ENCODE results near the gene DNLZ.

Gene DNLZ

DNA sequence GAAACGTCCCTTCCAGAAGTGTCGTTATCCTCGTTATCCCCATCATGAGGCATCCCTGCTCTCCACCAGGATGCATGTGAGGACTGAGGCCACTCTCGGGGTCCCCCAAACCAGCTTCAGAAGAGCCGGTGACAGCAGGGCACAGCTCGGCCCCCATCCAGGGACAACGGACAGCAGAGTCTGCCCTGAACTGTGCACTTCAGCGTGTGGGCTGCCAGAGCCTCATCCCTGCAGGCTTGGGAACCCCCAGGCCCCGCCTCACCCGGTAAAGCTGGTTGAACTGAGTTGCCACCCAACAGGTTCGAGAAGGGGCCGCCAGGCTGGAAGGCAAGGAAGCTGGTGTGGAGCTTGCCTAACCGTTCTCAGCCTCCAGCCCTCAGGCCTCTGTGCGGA, 10.6 kb upstream of the DNLZ start:
- DNase-seq = no peak

DNA sequence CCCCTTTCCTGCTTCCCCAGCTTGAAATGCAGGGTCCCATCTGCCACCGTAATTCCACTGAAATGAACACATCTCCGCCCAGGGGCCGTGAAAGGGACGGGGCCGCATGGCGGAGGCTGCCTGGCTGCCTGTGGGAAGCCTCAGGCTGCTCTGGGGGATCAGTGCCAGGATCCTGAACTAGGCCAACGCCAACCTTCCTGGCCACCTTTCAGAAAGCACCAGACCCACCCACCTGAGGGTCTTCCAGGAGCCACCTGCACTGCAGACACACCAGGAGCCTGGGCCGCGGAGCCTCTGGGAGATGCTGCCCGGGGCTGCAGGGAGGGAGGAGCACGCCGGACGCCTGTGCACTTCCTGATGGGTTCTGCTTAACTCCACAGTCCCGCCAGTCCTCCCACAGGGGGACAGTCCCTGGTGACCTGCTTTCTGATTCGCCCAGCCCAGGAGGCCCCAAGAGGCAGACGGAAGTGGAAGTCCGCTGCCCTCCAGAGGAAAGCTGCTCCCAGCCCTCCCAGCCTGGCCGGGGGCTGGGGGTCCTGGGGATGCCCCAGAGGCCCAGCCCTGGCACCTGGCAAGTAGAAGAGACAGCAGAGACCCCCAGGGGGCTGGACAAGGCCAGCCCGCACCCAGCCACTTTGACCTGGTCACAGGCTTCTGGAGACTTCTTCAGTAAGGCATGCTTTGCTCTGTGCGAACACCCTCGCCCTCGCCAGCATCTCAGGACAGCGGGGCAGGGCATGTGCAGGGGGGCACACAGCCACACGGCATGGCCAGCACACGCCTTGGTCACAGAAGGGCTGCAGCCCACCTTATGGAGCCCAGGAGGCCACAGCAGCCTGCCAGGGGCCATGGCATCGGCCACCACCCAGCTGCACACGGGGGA, 10.0 kb upstream of the DNLZ start, which contains the start of gene CARD9:
Gene CARD9 (minus strand): TSS at position 370 of the 883 bp plus-strand sequence. CDS start 1,591 bp downstream, outside the sequence.
- no peak for DNase-seq

DNA sequence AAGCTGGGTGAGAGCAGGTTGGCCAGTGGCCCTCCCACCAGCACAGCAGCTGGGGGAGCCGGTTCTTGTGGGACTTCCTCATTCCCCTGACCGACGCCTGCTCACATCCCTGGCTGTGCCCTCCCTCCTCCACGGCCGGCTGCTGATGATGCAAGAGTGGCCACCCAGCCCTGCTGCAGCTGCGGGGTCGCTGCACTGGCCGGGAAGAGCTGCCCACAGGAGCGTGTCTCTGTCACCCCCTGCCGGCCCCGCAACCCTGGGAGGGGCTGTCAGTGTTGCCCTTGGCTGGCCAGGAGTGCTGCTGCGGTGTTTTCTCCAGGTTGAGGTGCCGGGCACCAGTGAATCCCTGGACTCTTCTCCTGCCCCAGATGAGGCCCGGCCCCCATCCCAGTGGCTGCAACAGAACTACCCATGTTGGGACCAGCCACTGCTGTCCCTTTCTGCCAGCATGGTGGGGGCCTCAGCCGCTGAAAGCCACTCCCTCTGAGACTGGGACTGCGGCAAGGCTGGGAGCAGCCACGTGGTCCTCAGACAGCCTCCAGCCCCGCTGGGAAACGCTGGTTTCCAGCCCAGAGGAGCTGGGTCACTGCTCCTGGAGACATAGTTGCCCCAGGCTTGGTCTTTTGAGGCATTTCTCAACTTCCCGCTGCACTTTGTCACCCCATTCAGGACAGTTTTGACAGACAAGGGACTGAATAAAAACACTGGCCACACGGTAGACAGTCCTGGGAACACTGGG, 9.2 kb upstream of the DNLZ start:
- no peak for DNase-seq

DNA sequence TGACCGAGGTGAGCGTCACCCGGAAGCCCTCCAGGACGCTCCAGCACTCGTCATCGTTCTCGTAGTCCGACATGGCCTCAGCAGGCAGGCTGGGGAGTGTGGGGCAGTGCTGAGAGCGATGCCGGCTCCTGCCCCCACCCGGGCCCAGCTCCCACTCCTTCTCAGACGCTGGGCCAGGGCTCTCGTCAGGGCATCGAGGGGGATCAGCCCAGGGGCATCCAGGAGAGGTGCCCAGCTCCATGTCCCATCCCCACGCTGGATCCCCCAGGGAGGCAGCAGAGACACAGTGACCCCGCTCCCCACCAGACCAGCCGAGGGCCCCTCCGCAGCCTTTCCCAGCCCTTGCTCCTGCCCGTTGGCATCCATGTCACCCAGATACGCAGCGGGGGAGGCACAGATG, 8.5 kb upstream of the DNLZ start:
- DNase-seq = no peak

DNA sequence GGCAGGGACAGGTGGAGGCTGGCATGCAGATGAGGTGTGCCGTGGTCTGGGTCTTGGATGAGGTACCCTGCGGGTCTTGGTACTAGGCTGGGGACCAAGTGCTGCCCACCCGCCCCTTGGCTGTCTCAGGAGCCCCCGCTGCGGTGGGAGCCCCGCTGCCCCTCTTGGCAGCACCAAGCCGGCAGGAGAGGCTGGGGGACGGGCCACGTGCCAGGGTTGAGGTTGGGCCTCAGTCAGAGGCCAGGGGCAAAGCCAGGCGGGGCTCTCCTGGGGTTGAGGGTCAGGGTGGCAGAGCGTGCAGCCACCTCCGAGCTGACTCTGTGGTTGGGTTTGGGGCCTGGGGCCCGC, 8.0 kb upstream of the DNLZ start:
- no peak for DNase-seq

DNA sequence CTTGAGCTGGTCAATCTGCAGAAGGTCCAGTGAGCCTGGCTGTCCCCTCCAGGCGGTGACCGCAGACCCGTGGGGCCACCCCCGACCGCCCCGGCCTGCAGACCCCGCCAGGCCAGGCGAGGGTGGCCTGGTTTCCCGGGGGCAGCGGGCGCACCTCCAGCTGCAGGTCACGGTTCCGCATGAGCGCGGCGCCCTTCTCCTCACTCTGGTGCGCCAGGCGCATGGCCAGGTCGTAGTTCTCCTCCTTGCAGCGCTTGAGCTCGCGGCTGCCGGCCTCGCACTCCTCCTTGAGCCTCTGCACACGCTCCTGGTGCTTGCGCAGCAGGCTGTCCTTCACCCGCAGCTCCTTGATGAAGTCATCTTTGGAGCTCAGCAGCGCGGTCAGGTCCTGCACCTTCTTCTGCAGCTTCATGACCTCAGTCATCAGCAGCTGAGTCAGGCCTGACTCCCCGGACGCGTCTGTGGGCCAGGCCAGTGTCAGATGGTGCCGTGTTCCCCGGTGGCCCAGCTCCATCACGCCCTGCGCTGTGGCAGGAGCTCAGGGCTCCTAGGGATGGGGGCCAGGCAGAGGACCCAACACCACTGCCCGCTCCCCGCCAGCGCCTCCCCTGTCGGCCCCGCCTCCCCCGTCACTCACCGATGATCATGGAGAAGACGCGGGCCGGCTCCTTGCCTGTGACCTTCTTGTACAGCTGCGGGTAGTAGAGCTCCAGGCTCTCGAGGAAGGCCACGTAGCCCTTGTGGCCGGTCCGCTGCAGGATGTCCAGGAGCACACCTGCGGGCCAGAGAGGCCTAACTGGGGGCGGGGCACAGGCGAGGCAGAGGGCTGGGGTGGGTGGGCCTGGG, 7.4 kb upstream of the DNLZ start:
- no peak for DNase-seq

DNA sequence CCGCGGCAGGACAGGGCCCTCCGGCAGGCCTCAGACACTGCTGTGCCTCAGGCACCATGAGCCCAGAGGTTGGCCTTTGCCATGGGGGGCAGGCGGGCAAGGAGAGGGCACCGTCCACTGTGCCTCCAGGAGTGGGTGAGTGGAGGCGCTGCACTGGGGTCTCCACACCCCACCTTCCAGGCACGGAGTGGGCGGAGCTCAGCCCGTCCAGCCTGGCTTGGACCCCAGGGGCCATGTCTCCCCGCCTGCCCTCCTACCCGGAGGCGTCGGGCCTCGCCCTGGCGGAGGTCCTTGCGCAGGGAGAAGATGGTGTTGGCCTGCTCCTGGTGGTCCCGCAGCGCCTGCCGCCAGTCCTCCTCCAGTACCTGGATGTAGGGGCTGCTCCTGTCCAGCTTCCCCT, 6.5 kb upstream of the DNLZ start:
- no peak for DNase-seq

DNA sequence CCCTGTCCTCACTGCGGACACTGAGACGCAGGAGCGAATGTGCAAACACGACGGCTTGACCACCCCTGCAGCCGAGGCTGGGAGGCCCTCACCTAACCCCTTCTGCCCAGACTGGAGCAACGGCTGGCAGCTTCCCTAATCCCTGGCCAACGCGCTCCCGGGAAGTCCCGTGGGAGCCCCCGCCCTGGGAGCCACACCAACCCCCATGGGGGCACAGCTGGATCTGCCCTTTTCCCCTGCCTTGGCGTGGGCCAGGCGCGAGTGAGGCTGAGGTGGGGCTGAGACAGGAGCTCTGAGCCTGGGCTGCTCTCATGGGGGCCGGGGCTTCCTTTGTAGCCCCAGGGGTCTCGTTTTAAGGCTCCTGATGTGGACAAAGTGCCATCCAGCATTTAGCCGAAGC, 4.6 kb upstream of the DNLZ start:
- no peak for DNase-seq

DNA sequence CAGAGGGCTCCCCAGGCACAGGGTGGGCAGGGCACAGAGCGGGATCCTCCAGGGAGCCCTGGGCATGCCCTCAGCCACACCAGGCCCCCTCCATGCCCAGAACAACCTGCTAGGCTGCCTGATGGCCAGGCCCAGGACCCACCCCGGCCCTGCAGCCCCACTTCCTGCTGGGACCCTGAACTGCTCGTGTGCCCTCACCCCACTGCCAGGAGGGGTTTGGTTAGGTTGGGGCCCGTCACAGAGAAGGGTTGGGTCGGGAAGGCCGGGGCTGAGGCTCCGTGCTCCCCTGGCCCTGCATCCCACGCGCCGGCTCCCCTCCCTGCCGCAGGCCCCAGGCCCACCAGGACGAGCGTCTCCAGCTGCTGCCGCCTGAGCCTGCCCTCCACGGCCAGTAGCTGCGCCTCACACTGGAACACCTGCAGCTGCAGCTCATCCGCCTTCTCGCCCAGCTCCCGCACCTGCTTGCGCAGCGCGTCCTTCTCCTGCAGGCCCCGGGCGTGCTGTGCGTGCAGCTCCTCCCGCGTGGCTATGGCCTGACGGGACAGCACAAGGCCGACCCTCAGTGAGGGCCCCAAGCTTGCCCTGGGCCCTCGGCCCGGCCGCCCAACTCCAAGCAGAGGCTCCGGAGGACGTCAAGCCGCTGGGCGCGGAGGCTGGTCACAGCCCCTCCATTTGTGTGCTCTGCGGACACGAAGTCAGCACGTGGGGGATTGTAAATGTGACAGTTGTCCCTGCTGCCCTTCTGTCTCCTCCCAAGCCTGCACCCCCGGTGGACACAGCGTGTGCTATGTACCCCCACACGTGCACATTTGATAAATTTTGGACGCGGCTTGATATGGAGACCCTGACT, 4.0 kb upstream of the DNLZ start:
- DNase-seq = no peak

DNA sequence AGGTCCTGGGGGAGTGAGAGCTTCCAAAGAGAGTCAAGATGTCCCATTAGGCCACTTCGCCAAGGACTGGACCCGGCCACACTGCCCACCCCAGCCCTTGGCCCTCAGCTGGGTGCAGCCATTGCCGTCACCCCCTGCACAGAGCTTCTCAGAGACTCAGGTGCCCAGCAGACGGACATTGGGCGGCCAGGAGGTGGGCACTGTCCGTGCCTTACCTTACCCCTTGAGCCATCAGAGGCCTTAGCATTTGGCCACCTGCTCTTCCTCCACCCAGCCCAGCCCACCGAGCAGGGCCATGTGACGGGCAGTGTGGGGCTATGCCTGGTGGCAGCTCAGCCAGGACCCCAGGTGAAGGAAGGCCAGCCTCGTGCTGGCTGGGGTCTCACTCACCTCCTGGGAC, 3.3 kb upstream of the DNLZ start:
- no peak for DNase-seq

DNA sequence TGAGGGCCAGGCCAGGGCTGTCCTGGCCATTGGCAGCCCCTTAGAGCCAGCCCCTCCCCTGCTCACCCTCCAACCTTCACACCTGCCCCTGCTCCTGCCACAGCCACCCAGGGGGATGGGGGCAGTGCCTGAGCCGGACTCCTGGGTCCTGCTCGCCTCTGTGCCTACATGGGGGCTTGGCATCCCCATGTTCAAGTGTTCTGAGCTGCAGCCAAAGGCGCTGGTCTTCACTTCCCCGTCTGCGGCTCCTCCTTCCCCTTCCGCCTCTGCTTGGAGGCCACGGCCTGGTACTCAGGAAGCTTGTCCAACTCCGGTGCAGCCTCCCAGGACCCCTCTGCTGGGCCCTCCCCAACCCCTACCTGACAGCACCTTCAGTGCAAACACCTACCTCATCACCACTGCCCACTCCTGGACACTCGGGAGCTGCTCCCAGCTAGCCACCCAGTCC, 2.3 kb upstream of the DNLZ start:
- DNase-seq = no peak

DNA sequence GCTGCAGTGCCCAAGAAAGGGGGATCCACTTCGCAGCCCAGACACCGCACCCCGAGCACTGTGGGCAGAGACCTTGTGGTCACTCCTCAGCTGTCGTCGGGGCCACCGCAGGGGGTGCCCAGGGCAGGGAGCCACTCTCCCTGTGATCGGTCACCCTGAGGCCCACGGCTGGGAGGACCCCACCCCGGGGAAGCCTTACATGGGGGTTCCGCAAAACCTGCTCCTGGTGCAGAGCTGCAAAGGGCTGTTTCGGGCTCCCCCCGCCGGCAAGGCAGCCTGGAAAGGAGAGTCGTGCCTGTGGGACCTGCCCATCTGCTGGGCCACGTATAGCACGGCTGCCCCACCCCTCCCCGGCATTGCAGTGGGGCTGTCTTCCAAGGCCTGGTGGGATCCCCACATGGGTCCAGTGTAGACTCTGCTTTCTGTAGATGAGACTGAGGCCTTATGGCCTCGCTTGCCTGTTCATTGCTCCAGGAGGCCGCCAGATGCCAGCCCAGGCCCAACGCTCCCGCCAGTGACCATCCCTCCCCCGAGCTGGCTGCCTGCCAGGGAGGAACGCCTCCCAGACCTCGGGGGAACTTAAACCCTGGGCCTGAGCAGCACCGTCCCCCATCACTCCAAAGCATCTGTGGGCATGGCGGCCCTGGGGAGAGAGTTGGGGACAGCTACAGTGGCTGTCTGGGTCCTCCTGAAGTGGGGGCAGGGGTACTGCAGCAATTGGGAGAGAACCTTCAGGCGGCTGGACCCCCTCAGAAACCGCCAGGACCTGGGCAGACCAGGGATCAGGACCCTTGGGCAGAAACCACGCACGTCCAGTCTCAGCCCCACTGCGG, 1.6 kb upstream of the DNLZ start:
- no peak for DNase-seq

DNA sequence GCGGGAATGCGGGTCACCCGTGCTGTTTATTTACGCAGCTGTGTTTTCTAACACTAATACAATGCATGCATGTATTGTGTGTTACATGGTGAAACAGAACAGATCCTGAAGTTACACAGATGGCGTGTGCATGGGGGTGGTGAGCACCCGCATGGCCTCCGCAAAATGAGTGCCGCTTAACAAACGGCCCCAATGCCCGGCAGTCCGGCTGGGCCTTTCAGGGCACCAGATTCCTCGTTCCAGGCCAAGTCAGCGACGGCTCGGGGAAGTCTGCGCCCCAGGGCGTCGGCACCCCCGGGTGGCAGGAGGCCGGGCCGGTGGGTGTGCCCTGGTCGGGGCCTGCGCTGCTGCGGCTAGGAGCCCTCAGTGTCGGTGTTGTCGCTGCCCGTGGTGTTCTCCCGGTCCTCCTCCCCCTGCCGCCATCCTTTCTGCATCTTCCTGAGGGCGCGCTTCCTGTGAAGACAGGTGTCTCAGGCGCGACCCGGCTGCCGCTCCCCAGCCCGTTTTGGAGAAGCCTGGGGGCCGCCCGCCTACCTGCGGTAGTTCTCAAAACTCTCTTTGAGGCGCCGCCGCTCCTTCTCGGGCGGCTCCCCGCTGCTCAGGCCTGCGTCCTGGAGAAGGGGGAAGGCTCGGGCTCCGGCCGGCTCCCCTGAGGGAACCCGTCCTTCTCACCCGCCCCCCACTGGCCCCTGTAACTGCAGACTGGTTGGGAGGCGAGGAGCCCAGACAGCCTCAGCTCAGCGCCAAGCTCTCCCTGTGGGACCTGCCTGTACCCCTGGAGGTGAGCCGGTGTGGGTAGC, 605 bp upstream of the DNLZ start:
- DNase-seq = no peak

DNA sequence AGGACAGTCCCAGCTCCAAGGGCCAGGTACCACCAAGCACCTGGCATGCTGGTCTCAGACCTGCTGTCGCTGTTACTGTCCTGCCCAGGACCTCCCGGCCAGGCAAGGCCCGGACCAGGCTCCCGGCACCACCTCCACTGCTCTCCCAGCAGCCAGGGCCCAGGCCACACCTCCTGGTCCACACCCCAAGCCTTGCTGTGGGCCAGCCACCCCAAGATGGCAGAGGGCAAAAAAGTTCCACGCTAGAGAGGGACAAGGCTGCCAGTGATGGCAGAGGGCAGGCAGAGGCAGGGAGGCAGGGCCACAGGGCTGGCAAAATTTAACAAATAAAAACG, 1.1 kb downstream of the DNLZ start:
- no peak for DNase-seq

DNA sequence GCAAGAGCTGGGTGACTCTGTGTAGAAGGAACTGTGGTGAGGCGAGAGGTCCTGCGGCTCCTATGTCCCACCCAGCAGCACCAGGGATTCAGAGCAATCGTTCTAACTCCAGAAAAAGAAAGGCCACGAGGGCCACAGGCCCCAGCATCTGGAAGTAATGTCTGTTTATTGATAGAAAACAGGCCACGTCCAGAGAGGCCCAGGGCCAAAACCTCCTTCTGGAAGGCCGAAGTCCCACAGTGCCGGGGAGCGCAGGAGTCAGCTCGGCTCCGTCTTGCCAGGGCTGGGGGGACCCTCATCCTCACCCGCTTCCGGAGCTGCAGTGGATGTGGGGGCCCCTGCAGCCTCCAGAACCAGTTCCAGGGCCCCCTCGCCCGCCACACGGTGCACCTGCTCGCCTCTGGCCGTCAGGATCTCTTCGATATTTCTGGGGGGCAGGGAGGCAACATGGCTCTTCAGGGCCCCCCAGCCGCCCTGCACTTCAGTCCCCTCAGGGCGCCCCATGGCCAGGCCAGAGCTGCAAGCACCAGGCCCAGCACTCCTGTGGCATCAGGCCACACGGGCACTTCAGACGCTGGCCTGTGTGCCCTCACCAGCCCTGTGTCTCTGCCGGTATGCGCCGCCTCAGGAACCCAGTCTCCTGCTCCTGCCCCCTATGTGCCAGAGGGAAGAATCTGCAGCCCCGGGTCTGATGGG, 1.6 kb downstream of the DNLZ start:
- no peak for DNase-seq

DNA sequence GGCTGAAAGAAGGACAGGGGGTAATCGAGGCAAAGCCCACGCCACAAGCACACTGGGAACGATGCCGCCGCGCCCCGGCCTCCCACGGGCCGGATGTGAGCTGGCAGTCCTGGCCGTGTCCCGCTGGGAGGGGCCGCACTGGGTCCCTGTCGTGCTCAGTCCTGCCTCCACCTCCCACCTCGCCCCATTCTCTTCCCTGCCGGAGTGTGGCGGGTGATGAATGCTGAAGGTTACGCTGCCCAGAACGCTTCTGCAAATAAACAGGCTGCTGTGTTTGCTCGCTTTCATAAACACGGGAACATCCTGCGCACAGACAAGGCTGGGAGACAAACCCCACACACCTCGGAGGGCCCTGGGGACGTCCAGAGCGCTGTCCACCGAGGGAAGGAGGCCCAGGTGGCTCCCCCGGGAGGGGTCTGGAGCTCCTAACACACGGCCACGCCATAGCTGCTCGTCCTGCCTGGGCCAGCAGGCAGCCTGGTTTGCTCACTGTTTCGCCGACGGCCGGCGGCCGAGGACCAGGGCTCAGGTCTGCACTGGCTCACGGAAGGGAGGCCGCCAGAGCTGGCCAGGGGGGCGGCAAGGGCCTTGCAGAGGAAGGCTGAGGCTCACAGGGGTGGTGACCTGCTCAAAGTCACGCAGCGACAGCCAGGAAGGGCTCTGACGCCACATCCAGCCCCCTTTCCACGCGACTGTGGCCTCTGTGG, 2.3 kb downstream of the DNLZ start:
- DNase-seq = no peak

DNA sequence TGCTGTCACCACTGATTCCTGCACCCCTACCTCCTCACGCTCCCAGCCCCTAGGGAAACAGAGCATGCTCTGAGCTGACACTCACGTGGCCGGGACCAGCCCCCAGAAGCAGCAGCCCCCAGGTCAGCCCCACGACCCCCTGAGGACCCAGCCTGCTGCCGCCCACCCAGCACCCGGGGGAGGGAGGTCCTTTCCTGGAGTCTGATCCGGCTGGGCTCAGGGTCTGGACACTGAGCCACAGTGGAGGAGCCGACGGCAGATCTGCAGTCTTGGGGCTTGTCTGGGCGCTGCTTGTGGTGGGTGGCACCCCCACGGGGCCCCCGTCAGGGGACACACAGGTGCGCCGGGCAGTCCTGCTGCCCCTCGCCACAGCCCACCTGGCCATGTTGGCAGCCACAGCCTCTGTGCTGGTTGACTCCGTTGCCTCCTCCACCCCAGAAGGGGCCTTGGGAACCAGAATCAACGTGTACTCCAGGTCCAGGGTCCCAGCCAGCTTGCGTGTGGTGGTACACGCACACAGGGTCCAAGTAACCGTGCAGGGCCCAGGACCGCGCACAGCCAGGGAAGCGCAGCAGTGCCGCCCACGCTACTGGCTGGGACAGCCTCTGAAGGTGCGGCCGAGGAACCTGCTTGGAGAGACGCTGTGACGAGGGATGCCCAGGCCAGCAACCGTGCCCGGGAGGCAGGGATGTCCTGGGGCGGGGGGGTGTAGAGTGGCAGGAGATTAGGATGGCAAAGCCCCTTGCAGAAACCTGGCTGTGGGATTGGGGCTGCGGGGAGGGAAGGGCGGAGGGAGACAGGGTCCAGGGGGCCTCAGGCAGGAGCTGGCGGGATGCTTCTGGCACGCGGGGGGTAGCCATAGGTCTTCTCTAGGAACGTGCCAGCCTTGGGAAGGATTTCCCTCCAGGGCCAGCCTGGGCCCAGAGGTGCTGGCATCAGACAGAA, 3.5 kb downstream of the DNLZ start:
- DNase-seq = no peak

DNA sequence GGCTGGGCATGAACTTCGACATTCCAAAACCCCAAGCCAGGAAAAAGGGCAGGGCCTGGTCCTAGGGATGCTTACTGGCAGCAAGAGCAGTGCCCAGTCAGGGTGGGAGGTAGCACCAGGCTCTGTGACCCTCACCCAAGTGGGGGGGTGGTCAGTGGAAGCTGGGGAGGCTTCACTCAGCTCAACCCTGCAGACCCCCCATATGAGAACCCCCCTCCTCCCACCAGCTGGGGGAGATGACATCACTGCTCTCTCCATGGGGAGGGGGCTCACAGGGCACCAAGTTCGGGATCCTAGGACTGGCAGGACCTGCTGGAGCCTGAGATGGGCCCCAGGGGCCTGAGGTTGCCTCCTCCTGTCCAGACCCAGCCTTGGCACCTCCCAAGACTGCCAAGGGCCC, 4.7 kb downstream of the DNLZ start:
- DNase-seq = no peak
